ENCODE data around the gene PTPN1. TPM values are rescaled to one million over a fixed set of nuclear protein-coding genes. Genes with fewer than 3 reads are reported as not detected.
A peak's percentile ranks its signal among the peaks of the same experiment; 100 is the strongest.

The PTPN1 gene
- total RNA-seq, 1 experiment from 2014 or later, result 30.8 TPM

DNA sequence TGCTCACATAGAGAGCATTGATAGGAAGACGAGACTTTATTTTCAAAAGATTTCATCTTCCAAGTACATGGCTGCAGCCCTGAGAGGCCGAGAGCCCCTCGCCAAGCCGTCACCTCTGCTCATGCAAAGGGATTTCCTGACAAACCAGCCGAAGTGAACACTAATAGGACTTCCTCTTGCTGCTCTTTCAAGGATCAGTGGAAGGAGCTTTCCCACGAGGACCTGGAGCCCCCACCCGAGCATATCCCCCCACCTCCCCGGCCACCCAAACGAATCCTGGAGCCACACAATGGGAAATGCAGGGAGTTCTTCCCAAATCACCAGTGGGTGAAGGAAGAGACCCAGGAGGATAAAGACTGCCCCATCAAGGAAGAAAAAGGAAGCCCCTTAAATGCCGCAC lies 69.3 kb downstream of the PTPN1 start:
- Mint-ChIP-seq H3K36me3 (ENCODE audit: insufficient read depth in 1 of 3, low read depth in 3 of 3) (peaks cover 23 to 69% (median 68%) of the 10 kb centered on the region in 3 experiments; a peak in 6 of 7 replicates), H3K9me3 (no peaks in the 10 kb centered on the region), H3K4me1 (peaks cover 0 to 5% of the 10 kb centered on the region in 2 experiments; a peak in 2 of 4 replicates), H3K4me3 (no peak overlapping the region), H3K27me3 (ENCODE audit: low read depth) (no peaks in the 10 kb centered on the region), H3K27ac (peak overlapping the region in 1 of 3 experiments; percentile 66; a peak in 1 of 7 replicates)
- no peak overlapping the region for H3K4me2 ChIP-seq (ENCODE audit: insufficient read depth, insufficient read length, low read length)
- no peaks in the 10 kb centered on the region for H3K4me1 ChIP-seq (ENCODE audit: insufficient read depth, low read length)
- no peak overlapping the region for H3K56ac ChIP-seq (ENCODE audit: insufficient read length, low read depth, low read length)
- no peak overlapping the region for H2BK20ac ChIP-seq (ENCODE audit: low read depth, low read length, poor library complexity, severe bottlenecking)
- no peak overlapping the region for H2BK15ac ChIP-seq (ENCODE audit: low read depth, low read length)
- no peaks in the 10 kb centered on the region for H3K9me3 ChIP-seq (ENCODE audit: control insufficient read depth, low read depth, low read length)
- TF ChIP-seq, protein P1, sequence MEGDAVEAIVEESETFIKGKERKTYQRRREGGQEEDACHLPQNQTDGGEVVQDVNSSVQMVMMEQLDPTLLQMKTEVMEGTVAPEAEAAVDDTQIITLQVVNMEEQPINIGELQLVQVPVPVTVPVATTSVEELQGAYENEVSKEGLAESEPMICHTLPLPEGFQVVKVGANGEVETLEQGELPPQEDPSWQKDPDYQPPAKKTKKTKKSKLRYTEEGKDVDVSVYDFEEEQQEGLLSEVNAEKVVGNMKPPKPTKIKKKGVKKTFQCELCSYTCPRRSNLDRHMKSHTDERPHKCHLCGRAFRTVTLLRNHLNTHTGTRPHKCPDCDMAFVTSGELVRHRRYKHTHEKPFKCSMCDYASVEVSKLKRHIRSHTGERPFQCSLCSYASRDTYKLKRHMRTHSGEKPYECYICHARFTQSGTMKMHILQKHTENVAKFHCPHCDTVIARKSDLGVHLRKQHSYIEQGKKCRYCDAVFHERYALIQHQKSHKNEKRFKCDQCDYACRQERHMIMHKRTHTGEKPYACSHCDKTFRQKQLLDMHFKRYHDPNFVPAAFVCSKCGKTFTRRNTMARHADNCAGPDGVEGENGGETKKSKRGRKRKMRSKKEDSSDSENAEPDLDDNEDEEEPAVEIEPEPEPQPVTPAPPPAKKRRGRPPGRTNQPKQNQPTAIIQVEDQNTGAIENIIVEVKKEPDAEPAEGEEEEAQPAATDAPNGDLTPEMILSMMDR (conservative IDR thresholded peaks at IDR 0.05), result no peak
- no peak overlapping the region for H3K9ac ChIP-seq (ENCODE audit: extremely low read depth, insufficient read length, low read length)
- no peak overlapping the region for H4K5ac ChIP-seq (ENCODE audit: insufficient read length, low read depth, low read length)
- no peak overlapping the region for H2AFZ ChIP-seq (ENCODE audit: low read length)
- H4K20me1 ChIP-seq (ENCODE audit: control insufficient read depth, insufficient read depth, insufficient read length), result no peaks in the 10 kb centered on the region
- no peak overlapping the region for H3K27ac ChIP-seq (ENCODE audit: insufficient read length, low read depth, low read length)
- H3T11ph ChIP-seq (ENCODE audit: low read length), result no peak overlapping the region
- no peak overlapping the region for H2BK120ac ChIP-seq (ENCODE audit: low read depth, low read length, poor library complexity, severe bottlenecking)
- no peak overlapping the region for H3K23ac ChIP-seq (ENCODE audit: insufficient read length, low read depth, low read length)
- H3K23me2 ChIP-seq (ENCODE audit: insufficient read length, low read depth, low read length, poor library complexity, severe bottlenecking), result no peaks in the 10 kb centered on the region
- DNase-seq, result no peak
- no peak overlapping the region for H4K8ac ChIP-seq (replicated peaks; ENCODE audit: insufficient read length, low read depth, low read length)
- no peak overlapping the region for H4K91ac ChIP-seq (ENCODE audit: insufficient read length, low read depth, low read length)
- no peak overlapping the region for H2BK12ac ChIP-seq (ENCODE audit: insufficient read length, low read depth, low read length)
- no peaks in the 10 kb centered on the region for H3K79me1 ChIP-seq (ENCODE audit: insufficient read depth, low read depth, low read length, poor library complexity, severe bottlenecking)
- no peaks in the 10 kb centered on the region for H3K27me3 ChIP-seq (ENCODE audit: insufficient read depth, low read length)
- no peaks in the 10 kb centered on the region for H3K79me2 ChIP-seq (ENCODE audit: insufficient read depth, low read length)
- no peak overlapping the region for H2AK5ac ChIP-seq (ENCODE audit: insufficient read length, low read length)
- H3K18ac ChIP-seq (ENCODE audit: insufficient read length, low read depth, low read length), result no peak overlapping the region
- H2BK5ac ChIP-seq (ENCODE audit: insufficient read length, low read length), result no peak overlapping the region
- WGBS (ENCODE audit: extremely low coverage, insufficient read length, low lambda C conversion rate), result no CpG with 5 or more reads among the region's 10 CpGs
- H3K4ac ChIP-seq (ENCODE audit: low read depth, low read length), result no peak overlapping the region
- H3K14ac ChIP-seq (ENCODE audit: insufficient read depth, low read length), result no peak overlapping the region
